Stimulated activated CD8-positive, alpha-beta memory T cell treated with anti-CD3 and anti-CD28 coated beads, Interleukin-15, amount 100 ng/mL, for 1 hour (primary cell): ENCODE measurements around the gene RPS21.

Experiments
- DNase-seq: peaks from one replicate; pipeline ENCODE4 v3.0.0-alpha.2; 2020; ENCODE audit warnings: low read depth

Gene RPS21

GRCh38 chr20:62426699-62427131 is 39.8 kb downstream of the RPS21 start:
- DNase-seq, result no peak

GRCh38 chr20:62427172-62428001 is 40.5 kb downstream of the RPS21 start, which contains the start of gene RBBP8NL:
RBBP8NL (minus strand) TSS chr20:62427539; CDS start chr20:62419647, 7,892 bp downstream.
- DNase-seq, result no peak

- no peak for DNase-seq
These were observed 41.1 kb downstream of the RPS21 start for GRCh38 chr20:62428002-62428372.

GRCh38 chr20:62428396-62429295 is 41.7 kb downstream of the RPS21 start:
- no peak for DNase-seq

GRCh38 chr20:62429455-62430310 is 42.8 kb downstream of the RPS21 start:
- DNase-seq, result no peak

- DNase-seq, result no peak
These were observed 43.5 kb downstream of the RPS21 start for GRCh38 chr20:62430311-62430853.

GRCh38 chr20:62430866-62431447 is 44.1 kb downstream of the RPS21 start:
- no peak for DNase-seq

GRCh38 chr20:62433658-62434497 is 47.0 kb downstream of the RPS21 start:
- DNase-seq, result no peak

- DNase-seq, result no peak
These were observed 49.8 kb downstream of the RPS21 start for GRCh38 chr20:62436692-62437091.

- DNase-seq, result no peak
These were observed 50.6 kb downstream of the RPS21 start for GRCh38 chr20:62437496-62437895.

- DNase-seq, result no peak
These were observed 51.0 kb downstream of the RPS21 start for GRCh38 chr20:62437927-62438326.
